ENCODE results near the gene CATSPER3. TPM values are rescaled to one million over a fixed set of nuclear protein-coding genes. Genes with fewer than 3 reads are reported as not detected.

CATSPER3 gene
- total RNA-seq, 1 donor from 2014 or later = 1.3 TPM

DNA sequence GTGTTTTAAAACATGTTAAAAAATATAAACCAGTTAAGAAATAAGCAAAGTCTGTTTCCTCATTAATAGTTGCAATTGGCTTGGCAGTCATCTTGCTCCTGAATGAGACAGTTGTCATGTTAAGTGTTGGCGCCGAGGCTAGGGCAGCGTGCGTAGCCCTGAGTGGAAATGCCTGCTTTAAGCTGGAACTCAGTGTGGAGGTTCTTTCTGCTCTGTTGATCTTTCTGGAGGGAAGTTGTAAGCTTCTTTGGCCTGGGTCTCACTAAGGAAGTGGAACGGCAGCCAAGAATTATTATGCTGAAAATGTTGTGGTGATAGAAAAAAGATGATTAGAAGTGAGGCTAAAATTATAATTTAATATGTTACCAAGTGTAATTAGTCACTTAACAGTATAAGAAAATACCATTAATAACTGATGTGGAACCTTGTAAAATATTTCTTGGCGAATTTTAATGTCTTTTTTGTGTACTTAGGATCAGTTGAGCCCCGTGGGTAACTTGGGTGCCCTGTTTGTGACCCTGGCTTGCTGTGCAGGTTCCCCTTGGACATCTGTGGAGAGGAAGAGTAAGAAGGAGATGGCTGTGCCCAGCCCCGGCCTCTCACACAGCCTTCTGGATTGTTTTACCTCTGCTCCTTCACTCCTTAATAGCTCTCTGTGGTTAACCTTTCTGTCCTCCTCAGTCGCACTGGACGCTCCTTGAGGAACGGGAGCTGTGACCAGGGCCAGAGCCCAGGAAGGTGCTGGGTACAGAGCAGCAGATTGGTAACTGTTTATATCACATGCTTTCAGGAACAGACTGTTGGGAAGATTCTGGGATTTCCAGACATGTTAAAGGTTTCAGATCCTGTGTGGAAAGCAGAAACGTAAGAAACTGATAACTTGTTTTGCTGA, 31.8 kb upstream of the CATSPER3 start:
- Mint-ChIP-seq H3K27ac (no peak overlapping the region), H3K27me3 (no peaks in the 10 kb centered on the region), H3K4me1 (ENCODE audit: low read depth) (peaks cover 4% of the 10 kb centered on the region), H3K9me3 (ENCODE audit: low read depth) (no peaks in the 10 kb centered on the region), H3K4me3 (ENCODE audit: low read depth) (no peak overlapping the region), H3K36me3 (ENCODE audit: insufficient read depth) (peaks cover 6% of the 10 kb centered on the region)
- no peak for DNase-seq (ENCODE audit: low spot score, unreplicated experiment)
- TF ChIP-seq CTCF (IDR thresholded peaks at IDR 0.05; ENCODE audit: unreplicated experiment) = no peak

DNA sequence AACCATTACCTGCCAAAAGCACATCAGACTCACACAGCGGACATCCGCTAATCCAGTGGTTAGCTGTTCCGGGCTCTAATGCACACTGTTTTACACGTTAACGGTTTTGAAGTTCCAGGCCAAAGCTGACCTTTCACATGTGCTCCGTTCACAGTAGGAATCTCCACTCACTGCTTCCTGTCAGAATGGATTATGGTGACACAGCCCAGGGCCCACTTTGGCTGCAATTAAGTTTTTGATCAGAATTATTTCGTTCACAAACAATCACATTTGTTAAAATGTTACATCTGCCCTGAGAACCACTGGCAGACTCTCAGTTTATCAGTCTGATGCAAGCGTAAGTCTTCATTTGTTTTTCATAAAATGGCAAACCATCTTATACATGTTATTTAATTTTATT, 30.2 kb upstream of the CATSPER3 start:
- DNase-seq (ENCODE audit: low spot score, unreplicated experiment) = no peak
- Mint-ChIP-seq H3K27me3 (no peaks in the 10 kb centered on the region), H3K4me1 (ENCODE audit: low read depth) (peaks cover 4% of the 10 kb centered on the region), H3K9me3 (ENCODE audit: low read depth) (no peaks in the 10 kb centered on the region), H3K27ac (no peak overlapping the region), H3K36me3 (ENCODE audit: insufficient read depth) (peaks cover 7% of the 10 kb centered on the region), H3K4me3 (ENCODE audit: low read depth) (no peak overlapping the region)
- TF ChIP-seq CTCF (IDR thresholded peaks at IDR 0.05; ENCODE audit: unreplicated experiment) = no peak

DNA sequence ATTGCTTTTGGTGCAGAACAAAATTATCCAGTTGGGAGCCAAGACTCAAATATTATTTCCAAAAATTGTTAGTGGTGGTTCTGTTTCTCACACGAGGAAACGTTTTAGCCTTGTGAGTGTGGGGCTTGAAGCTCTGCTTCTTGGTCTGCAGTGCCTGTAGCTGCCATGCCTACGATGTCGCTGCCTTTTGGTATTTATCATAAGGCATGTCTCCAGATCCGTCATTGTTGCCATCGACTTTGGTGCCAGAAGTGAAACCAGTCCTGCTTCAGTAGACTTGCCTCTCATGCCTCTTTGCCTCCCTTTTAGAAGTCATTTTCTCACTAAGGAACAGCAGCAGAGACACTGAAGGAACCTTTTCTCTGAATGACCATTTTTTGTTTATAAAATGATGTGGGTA, 29.7 kb upstream of the CATSPER3 start:
- no peak overlapping the region for H3K4me3 Mint-ChIP-seq (ENCODE audit: low read depth)
- no peak overlapping the region for H3K27ac Mint-ChIP-seq

DNA sequence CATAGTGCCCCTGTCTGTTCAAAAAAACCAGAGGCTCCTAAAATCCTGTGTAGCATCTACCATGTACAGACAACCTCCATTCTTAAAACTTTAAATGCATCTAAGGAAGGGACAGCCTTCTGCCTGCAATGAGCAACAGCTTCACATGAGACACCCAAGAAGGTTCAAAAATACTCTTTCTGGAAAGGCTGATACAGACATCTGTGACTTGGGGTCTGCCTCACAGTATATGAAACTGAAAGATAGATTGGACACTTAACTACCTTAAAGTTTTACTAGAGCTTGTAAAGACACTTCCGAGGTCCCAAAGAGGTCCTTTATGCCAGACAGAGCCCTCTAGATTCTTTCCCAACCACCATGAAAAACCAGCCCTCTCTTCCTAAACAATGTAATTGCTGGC, 28.2 kb upstream of the CATSPER3 start:
- TF ChIP-seq CTCF (IDR thresholded peaks at IDR 0.05; ENCODE audit: unreplicated experiment) = no peak
- Mint-ChIP-seq H3K27ac (no peak overlapping the region), H3K9me3 (ENCODE audit: low read depth) (no peaks in the 10 kb centered on the region), H3K4me1 (ENCODE audit: low read depth) (peaks cover 4% of the 10 kb centered on the region), H3K4me3 (ENCODE audit: low read depth) (no peak overlapping the region), H3K27me3 (no peaks in the 10 kb centered on the region), H3K36me3 (ENCODE audit: insufficient read depth) (peaks cover 8% of the 10 kb centered on the region)
- DNase-seq (ENCODE audit: low spot score, unreplicated experiment) = no peak

More for the DNA sequence above, 29.7 kb upstream of the CATSPER3 start:
- Mint-ChIP-seq H3K9me3 (ENCODE audit: low read depth) (no peaks in the 10 kb centered on the region), H3K4me1 (ENCODE audit: low read depth) (peaks cover 4% of the 10 kb centered on the region), H3K36me3 (ENCODE audit: insufficient read depth) (peaks cover 7% of the 10 kb centered on the region), H3K27me3 (no peaks in the 10 kb centered on the region)
- no peak for DNase-seq (ENCODE audit: low spot score, unreplicated experiment)
- TF ChIP-seq CTCF (IDR thresholded peaks at IDR 0.05; ENCODE audit: unreplicated experiment) = no peak

- no peak overlapping the region for H3K27ac Mint-ChIP-seq
- TF ChIP-seq CTCF (IDR thresholded peaks at IDR 0.05; ENCODE audit: unreplicated experiment) = no peak
- DNase-seq (ENCODE audit: low spot score, unreplicated experiment) = no peak
- H3K9me3 Mint-ChIP-seq (ENCODE audit: low read depth) = no peaks in the 10 kb centered on the region
- H3K4me1 Mint-ChIP-seq (ENCODE audit: low read depth) = no peaks in the 10 kb centered on the region
- H3K4me3 Mint-ChIP-seq (ENCODE audit: low read depth) = no peak overlapping the region
- no peaks in the 10 kb centered on the region for H3K27me3 Mint-ChIP-seq
- peaks cover 4% of the 10 kb centered on the region for H3K36me3 Mint-ChIP-seq (ENCODE audit: insufficient read depth)
These were observed 24.2 kb upstream of the CATSPER3 start for GRCh38 chr5:134943547-134943946.
